GM19351 (cell line): ENCODE measurements around the gene GIGYF2.

Source experiments
- ATAC-seq: cut with Tn5 transposase; IDR thresholded peaks from one replicate; pipeline ENCODE4 v1.9.1; 2021; ENCODE audit warnings: mild to moderate bottlenecking, moderate library complexity; ENCODE audit not compliant: unreplicated experiment

The GIGYF2 gene

DNA sequence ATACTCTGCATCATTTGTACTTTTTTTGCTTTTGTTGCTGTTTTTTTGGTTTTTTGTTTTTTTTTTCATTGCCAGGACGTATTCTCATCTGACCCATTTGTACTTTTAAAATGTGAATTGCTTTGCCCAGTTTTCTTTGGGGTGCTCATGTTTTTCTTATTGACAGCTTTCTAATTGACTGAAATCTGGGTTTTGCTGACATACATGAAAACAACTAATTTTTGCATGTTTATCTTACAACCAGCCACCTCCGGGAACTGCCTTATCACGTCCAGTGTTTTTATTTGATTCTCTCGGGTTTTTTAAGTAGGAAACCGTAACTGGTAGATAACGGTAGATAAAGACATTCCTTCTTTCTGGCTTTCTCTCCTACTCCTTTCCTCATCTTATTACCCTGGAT, 211.6 kb downstream of the GIGYF2 start:
- no peak for ATAC-seq
